ENCODE results near the gene KCNAB1.

DNA sequence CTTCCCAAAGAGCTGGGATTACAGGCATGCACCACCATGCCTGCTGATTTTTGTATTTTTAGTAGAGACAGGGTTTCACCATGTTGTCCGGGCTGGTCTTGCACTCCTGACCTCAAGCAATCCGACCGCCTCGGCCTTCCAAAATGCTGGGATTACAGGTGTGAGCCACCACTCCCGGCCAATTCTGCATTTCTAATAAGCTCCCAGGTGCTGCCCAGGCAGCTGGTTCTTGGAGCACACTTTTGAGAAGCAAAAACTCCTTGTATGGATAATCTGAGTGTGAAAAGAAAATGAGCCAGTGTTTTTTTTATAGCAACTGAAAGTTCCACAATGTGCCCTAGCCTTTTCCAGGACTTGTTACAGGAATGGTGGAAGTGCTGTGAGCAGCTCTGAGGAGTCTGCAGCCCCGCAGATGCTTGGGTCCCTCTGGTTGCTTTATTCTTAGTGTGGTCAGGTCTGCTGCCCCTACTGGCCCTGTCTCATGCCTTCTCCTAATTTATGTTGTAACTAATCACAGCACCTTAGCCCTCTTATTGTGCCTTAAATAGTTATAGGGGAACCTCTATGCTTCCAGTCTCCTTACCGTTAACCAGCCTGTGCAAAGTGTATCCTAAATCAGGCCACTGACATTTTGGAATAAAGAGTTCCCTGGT is 13.5 kb upstream of the KCNAB1 start:
- TF ChIP-seq, protein P1, sequence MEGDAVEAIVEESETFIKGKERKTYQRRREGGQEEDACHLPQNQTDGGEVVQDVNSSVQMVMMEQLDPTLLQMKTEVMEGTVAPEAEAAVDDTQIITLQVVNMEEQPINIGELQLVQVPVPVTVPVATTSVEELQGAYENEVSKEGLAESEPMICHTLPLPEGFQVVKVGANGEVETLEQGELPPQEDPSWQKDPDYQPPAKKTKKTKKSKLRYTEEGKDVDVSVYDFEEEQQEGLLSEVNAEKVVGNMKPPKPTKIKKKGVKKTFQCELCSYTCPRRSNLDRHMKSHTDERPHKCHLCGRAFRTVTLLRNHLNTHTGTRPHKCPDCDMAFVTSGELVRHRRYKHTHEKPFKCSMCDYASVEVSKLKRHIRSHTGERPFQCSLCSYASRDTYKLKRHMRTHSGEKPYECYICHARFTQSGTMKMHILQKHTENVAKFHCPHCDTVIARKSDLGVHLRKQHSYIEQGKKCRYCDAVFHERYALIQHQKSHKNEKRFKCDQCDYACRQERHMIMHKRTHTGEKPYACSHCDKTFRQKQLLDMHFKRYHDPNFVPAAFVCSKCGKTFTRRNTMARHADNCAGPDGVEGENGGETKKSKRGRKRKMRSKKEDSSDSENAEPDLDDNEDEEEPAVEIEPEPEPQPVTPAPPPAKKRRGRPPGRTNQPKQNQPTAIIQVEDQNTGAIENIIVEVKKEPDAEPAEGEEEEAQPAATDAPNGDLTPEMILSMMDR (conservative IDR thresholded peaks at IDR 0.05 in 1 of 2, IDR thresholded peaks at IDR 0.05 in 1 of 2; ENCODE audit: low read depth in 1 of 2, low read length in 2 of 2), result no peak
- TF ChIP-seq EZH2 (IDR thresholded peaks at IDR 0.05; ENCODE audit: low read length, missing control alignments), result no peak

Measured in fibroblast of lung (primary cell).